ENCODE measurements around the gene SRSF10.

SRSF10 gene

GRCh38 chr1:23927097-23927496 lies 53.0 kb downstream of the SRSF10 start:
- no peak overlapping the region for H3K4me2 ChIP-seq (ENCODE audit: low read depth, low read length)
- H4K20me1 ChIP-seq (ENCODE audit: insufficient read depth, low read length): no peaks in the 10 kb centered on the region
- H3K9ac ChIP-seq (ENCODE audit: low read length): no peak overlapping the region
- H3K36me3 ChIP-seq (replicated peaks; ENCODE audit: insufficient read depth, low read length): no peaks in the 10 kb centered on the region
- no peak for TF ChIP-seq EZH2 (optimal IDR thresholded peaks at IDR 0.05; ENCODE audit: low read depth, low read length)
- H3K4me3 ChIP-seq (ENCODE audit: low read length): no peak overlapping the region
- no peaks in the 10 kb centered on the region for H3K79me2 ChIP-seq (ENCODE audit: low read length)
- no peak for DNase-seq
- H3K27me3 ChIP-seq (replicated peaks; ENCODE audit: insufficient read depth, low read length): no peaks in the 10 kb centered on the region
- H3K9me2 ChIP-seq (replicated peaks; ENCODE audit: insufficient read depth, low read length): no peaks in the 10 kb centered on the region
- H2AFZ ChIP-seq (ENCODE audit: low read length): no peak overlapping the region
- H3K9me3 ChIP-seq (replicated peaks; ENCODE audit: insufficient read depth, low read length): no peaks in the 10 kb centered on the region
- no peaks in the 10 kb centered on the region for H3K4me1 ChIP-seq (ENCODE audit: low read length)
- no peak overlapping the region for H3K27ac ChIP-seq (ENCODE audit: low read length)
- no peaks in the 10 kb centered on the region for H3F3A ChIP-seq (ENCODE audit: insufficient read depth, low read length)

GRCh38 chr1:23925279-23925678 lies 54.8 kb downstream of the SRSF10 start:
- Histone ChIP-seq H3K4me3 (ENCODE audit: low read length) (no peak overlapping the region), H4K20me1 (ENCODE audit: insufficient read depth, low read length) (no peaks in the 10 kb centered on the region), H3K79me2 (ENCODE audit: low read length) (no peaks in the 10 kb centered on the region), H3K9me3 (replicated peaks; ENCODE audit: insufficient read depth, low read length) (no peaks in the 10 kb centered on the region), H3K27me3 (replicated peaks; ENCODE audit: insufficient read depth, low read length) (no peaks in the 10 kb centered on the region), H3K27ac (ENCODE audit: low read length) (no peak overlapping the region), H2AFZ (ENCODE audit: low read length) (no peak overlapping the region), H3K4me1 (ENCODE audit: low read length) (peaks cover 7% of the 10 kb centered on the region), H3K9ac (ENCODE audit: low read length) (no peak overlapping the region), H3K36me3 (replicated peaks; ENCODE audit: insufficient read depth, low read length) (no peaks in the 10 kb centered on the region), H3F3A (ENCODE audit: insufficient read depth, low read length) (no peaks in the 10 kb centered on the region), H3K4me2 (ENCODE audit: low read depth, low read length) (no peak overlapping the region), H3K9me2 (replicated peaks; ENCODE audit: insufficient read depth, low read length) (no peaks in the 10 kb centered on the region)
- no peak for TF ChIP-seq CTCF (IDR thresholded peaks at IDR 0.05; ENCODE audit: low read length)
- no peak for TF ChIP-seq EZH2 (optimal IDR thresholded peaks at IDR 0.05; ENCODE audit: low read depth, low read length)
- TF ChIP-seq EZH2phosphoT487 (IDR thresholded peaks at IDR 0.05; ENCODE audit: low read length): no peak
- no peak for DNase-seq

GRCh38 chr1:23924601-23925000 lies 55.5 kb downstream of the SRSF10 start:
- Histone ChIP-seq H4K20me1 (ENCODE audit: insufficient read depth, low read length) (no peaks in the 10 kb centered on the region), H3K79me2 (ENCODE audit: low read length) (no peaks in the 10 kb centered on the region), H3K9me3 (replicated peaks; ENCODE audit: insufficient read depth, low read length) (no peaks in the 10 kb centered on the region), H3K4me3 (ENCODE audit: low read length) (no peak overlapping the region), H3F3A (ENCODE audit: insufficient read depth, low read length) (no peaks in the 10 kb centered on the region), H3K27ac (ENCODE audit: low read length) (no peak overlapping the region), H3K4me1 (ENCODE audit: low read length) (peaks cover 11% of the 10 kb centered on the region), H3K27me3 (replicated peaks; ENCODE audit: insufficient read depth, low read length) (no peaks in the 10 kb centered on the region), H3K9me2 (replicated peaks; ENCODE audit: insufficient read depth, low read length) (no peaks in the 10 kb centered on the region), H3K4me2 (ENCODE audit: low read depth, low read length) (no peak overlapping the region), H3K9ac (ENCODE audit: low read length) (no peak overlapping the region), H3K36me3 (replicated peaks; ENCODE audit: insufficient read depth, low read length) (no peaks in the 10 kb centered on the region), H2AFZ (ENCODE audit: low read length) (no peak overlapping the region)
- TF ChIP-seq EZH2 (optimal IDR thresholded peaks at IDR 0.05; ENCODE audit: low read depth, low read length) (no peak), EZH2phosphoT487 (IDR thresholded peaks at IDR 0.05; ENCODE audit: low read length) (no peak), CTCF (IDR thresholded peaks at IDR 0.05; ENCODE audit: low read length) (no peak)
- no peak for DNase-seq

DNA sequence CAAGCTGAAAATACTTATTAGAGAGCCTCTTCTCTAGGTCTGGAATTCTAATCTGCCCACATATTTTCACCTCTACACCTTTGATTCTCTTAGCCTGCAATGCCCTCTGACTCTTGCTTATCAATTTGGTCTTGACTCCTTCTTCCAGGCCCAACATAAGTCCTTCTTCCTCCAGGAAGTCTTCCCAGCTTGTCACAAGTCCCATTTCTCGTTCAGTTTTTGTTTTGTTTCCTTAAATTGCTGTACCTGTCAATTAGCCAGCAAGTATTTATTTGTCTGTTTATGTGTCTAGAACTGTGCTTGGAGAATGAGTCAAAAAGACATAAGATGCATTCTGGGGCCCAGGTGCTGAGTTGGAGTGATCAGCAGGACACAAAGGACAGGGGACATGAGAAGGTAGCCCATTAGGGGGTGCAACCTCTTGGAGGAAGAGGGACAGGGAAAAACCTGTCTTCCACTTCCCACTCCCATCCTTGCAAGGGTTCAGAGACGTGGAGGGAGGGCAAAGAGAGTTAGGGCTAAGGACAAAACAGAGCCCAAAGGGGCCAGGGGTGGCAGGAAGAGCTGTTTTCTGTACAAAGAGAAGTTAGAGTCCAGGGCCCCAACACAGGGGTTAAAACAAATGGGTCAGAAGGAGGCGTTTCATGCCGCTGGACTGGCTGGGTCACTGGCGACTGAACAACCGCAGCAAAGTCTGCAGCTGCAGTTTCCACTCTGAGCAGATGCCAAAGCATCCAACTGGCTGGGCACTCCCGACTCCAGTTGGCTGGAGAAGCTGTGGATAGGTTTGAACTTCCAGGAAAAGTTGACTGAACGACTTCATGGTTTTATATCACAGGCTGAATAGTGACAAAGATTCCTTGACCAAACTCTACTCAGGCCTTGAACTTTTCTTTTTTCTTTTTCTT lies 56.3 kb downstream of the SRSF10 start:
- no peaks in the 10 kb centered on the region for H3F3A ChIP-seq (ENCODE audit: insufficient read depth, low read length)
- H3K79me2 ChIP-seq (ENCODE audit: low read length): no peaks in the 10 kb centered on the region
- H2AFZ ChIP-seq (ENCODE audit: low read length): no peak overlapping the region
- H3K9me3 ChIP-seq (replicated peaks; ENCODE audit: insufficient read depth, low read length): no peaks in the 10 kb centered on the region
- no peak overlapping the region for H3K9ac ChIP-seq (ENCODE audit: low read length)
- H3K36me3 ChIP-seq (replicated peaks; ENCODE audit: insufficient read depth, low read length): no peaks in the 10 kb centered on the region
- no peak overlapping the region for H3K4me2 ChIP-seq (ENCODE audit: low read depth, low read length)
- no peak overlapping the region for H3K4me3 ChIP-seq (ENCODE audit: low read length)
- no peaks in the 10 kb centered on the region for H4K20me1 ChIP-seq (ENCODE audit: insufficient read depth, low read length)
- H3K9me2 ChIP-seq (replicated peaks; ENCODE audit: insufficient read depth, low read length): no peaks in the 10 kb centered on the region
- TF ChIP-seq EZH2phosphoT487 (IDR thresholded peaks at IDR 0.05; ENCODE audit: low read length): no peak
- TF ChIP-seq CTCF (IDR thresholded peaks at IDR 0.05; ENCODE audit: low read length): no peak
- TF ChIP-seq EZH2 (optimal IDR thresholded peaks at IDR 0.05; ENCODE audit: low read depth, low read length): no peak
- H3K27ac ChIP-seq (ENCODE audit: low read length): no peak overlapping the region
- DNase-seq: no peak
- H3K27me3 ChIP-seq (replicated peaks; ENCODE audit: insufficient read depth, low read length): no peaks in the 10 kb centered on the region
- H3K4me1 ChIP-seq (ENCODE audit: low read length): peaks cover 12% of the 10 kb centered on the region

Measured in MM.1S (cell line).